ENCODE results near the gene CDK16.

The CDK16 gene

GRCh38 chrX:47209508-47210238 is 8.8 kb upstream of the CDK16 start:
- DNase-seq (ENCODE audit: low read depth), result no peak

- no peak for DNase-seq (ENCODE audit: low read depth)
Observed at GRCh38 chrX:47210661-47211425, 7.6 kb upstream of the CDK16 start.

GRCh38 chrX:47212381-47213293 is 5.8 kb upstream of the CDK16 start:
- no peak for DNase-seq (ENCODE audit: low read depth)

GRCh38 chrX:47214435-47215077 is 3.9 kb upstream of the CDK16 start:
- DNase-seq (ENCODE audit: low read depth), result no peak

- no peak for DNase-seq (ENCODE audit: low read depth)
Observed at GRCh38 chrX:47215291-47215900, 3.1 kb upstream of the CDK16 start.

GRCh38 chrX:47216393-47216925 is 2.0 kb upstream of the CDK16 start:
- no peak for DNase-seq (ENCODE audit: low read depth)

- DNase-seq (ENCODE audit: low read depth), result no peak
Observed at GRCh38 chrX:47217121-47217851, 1.2 kb upstream of the CDK16 start.

- peak; percentile 84 for DNase-seq (ENCODE audit: low read depth)
Observed at GRCh38 chrX:47217852-47218279, 615 bp upstream of the CDK16 start.

- no peak for DNase-seq (ENCODE audit: low read depth)
Observed at GRCh38 chrX:47218920-47219815, 687 bp downstream of the CDK16 start.

GRCh38 chrX:47221756-47222155 is 3.3 kb downstream of the CDK16 start:
- DNase-seq (ENCODE audit: low read depth), result no peak

- DNase-seq (ENCODE audit: low read depth), result no peak
Observed at GRCh38 chrX:47222751-47223350, 4.4 kb downstream of the CDK16 start.

- DNase-seq (ENCODE audit: low read depth), result no peak
Observed at GRCh38 chrX:47223476-47224250, 5.2 kb downstream of the CDK16 start.

GRCh38 chrX:47224266-47224895 is 5.9 kb downstream of the CDK16 start:
- no peak for DNase-seq (ENCODE audit: low read depth)

GRCh38 chrX:47224896-47225290 is 6.4 kb downstream of the CDK16 start:
- no peak for DNase-seq (ENCODE audit: low read depth)

GRCh38 chrX:47226071-47226470 is 7.6 kb downstream of the CDK16 start:
- no peak for DNase-seq (ENCODE audit: low read depth)

GRCh38 chrX:47226531-47227333 is 8.3 kb downstream of the CDK16 start:
- DNase-seq (ENCODE audit: low read depth), result no peak

GRCh38 chrX:47227334-47227583 is 8.8 kb downstream of the CDK16 start:
- DNase-seq (ENCODE audit: low read depth), result no peak

Measured in stimulated activated CD8-positive, alpha-beta memory T cell treated with anti-CD3 and anti-CD28 coated beads, Interleukin-15, amount 100 ng/mL, for 1 hour (primary cell).